ENCODE results near the gene KLHL26. TPM values are rescaled to one million over a fixed set of nuclear protein-coding genes. Genes with fewer than 3 reads are reported as not detected.

The KLHL26 gene
- total RNA-seq, 2 experiments from 2014 or later: 15.8 to 16.1 TPM

DNA sequence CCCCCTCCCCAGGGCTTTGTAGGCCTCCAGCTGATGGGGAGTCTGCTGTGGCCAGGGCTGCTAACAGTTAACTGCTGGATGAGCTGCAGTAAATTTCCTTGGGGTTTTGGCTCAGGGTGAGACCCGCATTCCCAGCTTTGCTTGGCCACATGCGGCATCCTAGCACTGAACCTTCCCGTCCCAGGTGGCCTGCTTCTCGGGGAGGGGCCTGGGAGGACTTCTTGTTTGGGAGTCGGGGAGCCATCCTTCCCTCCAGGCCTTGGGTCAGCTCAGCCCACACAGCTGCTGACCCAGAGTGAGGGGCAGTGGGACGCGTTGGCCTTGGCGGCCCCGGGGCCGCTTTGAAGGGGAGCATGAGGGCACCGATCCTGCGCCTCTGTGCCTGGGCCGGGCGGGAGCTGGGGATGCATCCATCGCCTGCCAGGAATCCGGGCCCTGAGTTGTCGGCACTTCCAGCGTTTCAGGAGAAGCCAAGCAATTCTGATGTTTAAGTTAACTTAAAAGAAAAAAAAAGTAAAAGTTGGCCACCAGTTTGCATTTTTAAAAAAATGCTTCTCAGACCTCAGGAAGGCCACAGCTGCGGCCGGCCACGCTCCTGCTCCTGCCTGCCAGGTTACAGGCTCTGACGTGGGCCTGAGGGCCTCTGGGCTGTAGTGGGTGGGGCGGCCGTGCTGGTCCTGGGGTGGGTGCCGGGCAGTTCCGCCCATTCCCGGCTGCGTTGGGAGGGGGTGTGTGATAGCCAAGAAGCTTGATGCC, 74.3 kb downstream of the KLHL26 start:
- Mint-ChIP-seq H3K4me1 (peaks cover 25% of the 10 kb centered on the region), H3K36me3 (no peaks in the 10 kb centered on the region), H3K27ac (no peak overlapping the region), H3K27me3 (no peaks in the 10 kb centered on the region), H3K4me3 (no peak overlapping the region), H3K9me3 (no peaks in the 10 kb centered on the region)
- DNase-seq: no peak

DNA sequence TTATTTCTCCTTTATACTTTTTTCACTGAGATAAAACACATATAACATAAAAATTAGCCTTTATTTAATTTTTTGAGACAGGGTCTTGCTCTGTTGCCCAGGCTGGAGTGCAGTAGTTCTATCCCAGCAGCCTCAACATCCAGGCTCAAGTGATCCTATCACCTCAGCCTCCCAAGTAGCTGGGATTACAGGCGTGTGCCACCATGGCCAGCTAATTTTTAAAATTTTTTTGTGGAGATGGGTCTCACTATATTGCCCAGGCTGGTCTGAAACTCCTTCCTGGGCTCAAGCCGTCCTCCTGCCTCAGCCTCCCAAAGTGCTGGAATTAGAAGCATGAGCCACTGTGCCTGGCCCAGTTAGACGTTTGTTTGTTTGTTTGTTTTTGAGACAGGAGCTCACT, 75.1 kb downstream of the KLHL26 start:
- no peak for DNase-seq
- Mint-ChIP-seq H3K27ac (no peak overlapping the region), H3K4me1 (peaks cover 26% of the 10 kb centered on the region), H3K4me3 (no peak overlapping the region), H3K36me3 (no peaks in the 10 kb centered on the region), H3K27me3 (no peaks in the 10 kb centered on the region), H3K9me3 (no peaks in the 10 kb centered on the region)

GRCh38 chr19:18712981-18713380, 76.2 kb downstream of the KLHL26 start:
- DNase-seq: no peak
- H3K36me3 Mint-ChIP-seq: no peaks in the 10 kb centered on the region
- peaks cover 27% of the 10 kb centered on the region for H3K4me1 Mint-ChIP-seq
- H3K27ac Mint-ChIP-seq: no peak overlapping the region
- no peak overlapping the region for H3K4me3 Mint-ChIP-seq
- H3K9me3 Mint-ChIP-seq: no peaks in the 10 kb centered on the region
- H3K27me3 Mint-ChIP-seq: no peaks in the 10 kb centered on the region

DNA sequence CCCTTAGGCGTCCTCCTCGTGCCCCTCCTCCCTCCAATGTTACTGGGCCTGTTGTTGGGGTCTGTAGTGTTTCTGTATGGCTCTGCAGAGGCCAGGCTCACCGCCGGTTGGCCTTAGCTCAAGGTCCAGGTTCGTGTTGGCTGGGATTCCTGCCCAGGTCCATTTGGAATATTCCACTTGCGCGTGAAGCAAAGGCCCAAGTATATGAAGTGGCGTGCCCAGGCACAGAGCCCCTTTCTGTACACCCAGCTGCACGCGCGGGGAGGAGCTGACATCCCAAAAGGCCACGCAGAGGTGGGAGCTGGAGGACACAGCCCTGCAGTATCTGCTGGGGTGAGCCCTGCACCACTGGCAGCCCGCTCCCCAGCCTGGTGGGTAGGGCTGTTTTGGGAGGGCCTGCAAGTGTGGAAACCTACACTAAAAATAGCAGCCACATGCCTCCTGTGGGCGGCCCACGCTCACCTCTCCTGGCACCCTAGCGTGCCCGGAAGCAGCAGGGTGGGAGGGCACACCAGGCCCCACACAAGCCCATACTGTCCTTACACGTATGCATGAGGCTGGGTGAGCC, 76.8 kb downstream of the KLHL26 start:
- no peaks in the 10 kb centered on the region for H3K36me3 Mint-ChIP-seq
- peaks cover 25% of the 10 kb centered on the region for H3K4me1 Mint-ChIP-seq
- DNase-seq: no peak
- no peaks in the 10 kb centered on the region for H3K9me3 Mint-ChIP-seq
- H3K27ac Mint-ChIP-seq: no peak overlapping the region
- no peak overlapping the region for H3K4me3 Mint-ChIP-seq
- H3K27me3 Mint-ChIP-seq: no peaks in the 10 kb centered on the region

GRCh38 chr19:18715416-18715815, 78.6 kb downstream of the KLHL26 start:
- no peaks in the 10 kb centered on the region for H3K36me3 Mint-ChIP-seq
- no peaks in the 10 kb centered on the region for H3K9me3 Mint-ChIP-seq
- DNase-seq: no peak
- no peak overlapping the region for H3K27ac Mint-ChIP-seq
- no peak overlapping the region for H3K4me3 Mint-ChIP-seq
- peaks cover 20% of the 10 kb centered on the region for H3K4me1 Mint-ChIP-seq
- no peaks in the 10 kb centered on the region for H3K27me3 Mint-ChIP-seq

DNA sequence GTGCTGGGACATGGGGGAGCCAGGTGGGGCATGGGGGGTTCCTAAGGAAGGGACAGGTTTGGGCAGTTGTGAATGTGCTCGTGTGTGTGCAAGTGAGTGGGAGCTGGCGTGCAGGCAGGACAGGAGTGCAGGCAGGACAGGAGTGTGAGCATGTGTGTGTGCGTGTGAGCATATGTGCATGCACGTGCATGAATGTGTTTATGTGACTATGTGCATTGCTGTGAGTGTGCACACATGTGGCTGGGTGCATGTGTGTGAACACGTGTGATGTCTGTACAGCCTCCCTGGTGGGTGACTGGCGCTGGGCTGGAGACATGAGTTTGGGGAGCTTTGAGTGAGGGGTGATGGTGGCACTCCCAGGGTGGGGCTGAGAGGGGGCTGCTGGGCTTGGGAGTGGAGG, 80.0 kb downstream of the KLHL26 start:
- DNase-seq: no peak
- Mint-ChIP-seq H3K4me1 (peaks cover 20% of the 10 kb centered on the region), H3K4me3 (no peak overlapping the region), H3K27me3 (no peaks in the 10 kb centered on the region), H3K36me3 (no peaks in the 10 kb centered on the region), H3K9me3 (no peaks in the 10 kb centered on the region), H3K27ac (no peak overlapping the region)

- Mint-ChIP-seq H3K4me1 (peaks cover 21% of the 10 kb centered on the region), H3K27me3 (no peaks in the 10 kb centered on the region), H3K36me3 (no peaks in the 10 kb centered on the region), H3K4me3 (no peak overlapping the region), H3K27ac (no peak overlapping the region), H3K9me3 (no peaks in the 10 kb centered on the region)
- no peak for DNase-seq
These were observed 80.8 kb downstream of the KLHL26 start for GRCh38 chr19:18717601-18718000.

DNA sequence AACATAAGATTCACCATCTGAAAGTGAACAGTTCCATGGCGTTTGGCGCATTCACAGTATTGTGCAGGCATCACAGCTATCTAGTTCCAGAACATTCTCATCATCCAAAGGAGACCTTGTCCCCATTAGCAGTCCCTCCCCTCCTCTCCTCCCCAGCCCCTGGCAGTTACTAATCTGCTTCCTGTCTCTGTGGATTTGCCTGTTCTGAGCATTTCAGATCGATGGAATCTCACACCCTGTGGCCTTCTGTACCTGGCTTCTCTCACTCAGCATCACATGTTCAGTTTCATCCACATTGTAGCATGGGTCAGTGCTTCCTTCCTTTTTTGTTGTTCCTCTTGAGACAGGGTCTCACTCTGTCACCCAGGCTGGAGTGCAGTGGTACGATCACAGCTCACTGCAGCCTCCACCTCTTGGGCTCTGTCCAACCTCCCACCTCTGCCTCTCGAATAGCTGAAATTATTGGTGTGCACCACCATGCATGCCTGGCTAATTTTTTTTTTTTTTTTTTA, 81.2 kb downstream of the KLHL26 start:
- peaks cover 23% of the 10 kb centered on the region for H3K4me1 Mint-ChIP-seq
- no peak for DNase-seq
- H3K27ac Mint-ChIP-seq: no peak overlapping the region
- no peaks in the 10 kb centered on the region for H3K27me3 Mint-ChIP-seq
- no peak overlapping the region for H3K4me3 Mint-ChIP-seq
- no peaks in the 10 kb centered on the region for H3K36me3 Mint-ChIP-seq
- no peaks in the 10 kb centered on the region for H3K9me3 Mint-ChIP-seq

DNA sequence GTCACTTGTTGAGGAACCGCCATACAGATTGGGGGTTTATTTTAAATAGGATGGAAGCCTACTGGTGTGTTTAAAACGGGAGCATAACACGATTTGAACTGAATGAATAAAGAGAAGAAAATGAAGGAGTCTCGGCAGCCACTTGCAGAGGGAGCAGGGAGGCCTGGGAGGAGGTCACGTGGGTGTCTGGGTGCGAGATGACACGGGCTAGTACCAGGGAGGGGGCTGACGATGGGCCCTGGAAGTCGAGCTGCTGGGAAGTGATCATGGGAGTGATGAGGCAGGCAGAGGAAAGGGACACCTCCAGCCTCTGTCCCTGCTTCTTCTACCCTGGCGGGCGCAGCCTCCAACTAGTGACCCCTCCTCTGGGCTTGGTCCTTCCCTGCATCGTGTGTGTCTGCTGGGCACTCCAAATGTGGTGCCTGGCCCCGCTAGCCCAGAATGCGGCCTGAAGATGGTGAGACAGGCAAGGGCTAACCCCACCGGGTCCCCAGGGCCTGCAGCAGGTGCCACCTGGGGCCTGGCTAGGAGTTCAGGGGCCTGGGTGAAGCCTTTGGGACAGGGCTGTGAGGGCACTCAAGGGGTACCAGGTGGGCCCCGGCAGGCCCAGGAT, 82.1 kb downstream of the KLHL26 start:
- no peak for DNase-seq
- H3K27me3 Mint-ChIP-seq: no peaks in the 10 kb centered on the region

DNA sequence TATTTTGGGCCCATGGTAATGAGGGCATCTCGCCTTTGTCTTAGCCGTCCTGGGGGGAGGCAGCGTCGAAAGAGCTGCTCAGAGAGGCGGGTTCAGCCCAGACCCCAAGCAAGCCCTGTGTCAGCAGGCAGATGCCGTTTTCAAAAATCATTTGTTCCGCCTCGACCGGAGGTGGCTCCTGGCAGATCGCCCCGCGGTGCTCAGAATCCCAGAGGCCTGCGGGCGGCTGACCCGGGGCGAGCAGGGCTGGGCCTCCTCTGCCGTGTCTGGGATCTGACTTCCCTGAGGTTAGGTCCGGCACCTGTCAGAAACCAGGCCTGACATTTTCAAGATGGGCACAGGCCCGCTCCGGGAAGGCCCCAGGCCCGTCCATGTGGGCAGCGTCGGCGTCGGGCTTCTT, 82.7 kb downstream of the KLHL26 start:
- H3K4me3 Mint-ChIP-seq: no peak overlapping the region

More for the DNA sequence above, 82.1 kb downstream of the KLHL26 start:
- no peaks in the 10 kb centered on the region for H3K9me3 Mint-ChIP-seq
- H3K4me3 Mint-ChIP-seq: no peak overlapping the region
- H3K4me1 Mint-ChIP-seq: peaks cover 24% of the 10 kb centered on the region
- H3K27ac Mint-ChIP-seq: no peak overlapping the region
- no peaks in the 10 kb centered on the region for H3K36me3 Mint-ChIP-seq

More for the DNA sequence above, 82.7 kb downstream of the KLHL26 start:
- H3K36me3 Mint-ChIP-seq: no peaks in the 10 kb centered on the region
- no peaks in the 10 kb centered on the region for H3K27me3 Mint-ChIP-seq
- no peaks in the 10 kb centered on the region for H3K9me3 Mint-ChIP-seq
- DNase-seq: no peak
- H3K27ac Mint-ChIP-seq: no peak overlapping the region
- peaks cover 29% of the 10 kb centered on the region for H3K4me1 Mint-ChIP-seq

Other genes with a start within 250 kb of the KLHL26 start
- not detected for gene LRRC25, start 239.4 kb upstream of the KLHL26 start, total RNA-seq
- 100 to 1,000 TPM in 1 of 2 experiments, 10 to 100 TPM in 1; 96.1 to 101 TPM for gene SSBP4, start 217.6 kb upstream of the KLHL26 start, total RNA-seq
- 10 to 100 TPM; 29.6 to 32.7 TPM for gene ISYNA1, start 198.9 kb upstream of the KLHL26 start, total RNA-seq
- gene ELL, start 115.0 kb upstream of the KLHL26 start, total RNA-seq: 10 to 100 TPM; 20.0 to 21.0 TPM
- gene FKBP8, start 93.5 kb upstream of the KLHL26 start, total RNA-seq: 100 to 1,000 TPM; 168 to 170 TPM
- 100 to 1,000 TPM; 116 to 124 TPM for gene KXD1, start 79.2 kb upstream of the KLHL26 start, total RNA-seq
- gene UBA52, start 65.2 kb upstream of the KLHL26 start, total RNA-seq: 1,000 to 10,000 TPM; 1,816 to 1,826 TPM
- gene REX1BD, start 48.2 kb upstream of the KLHL26 start, total RNA-seq: 10 to 100 TPM; 71.6 to 74.7 TPM
- gene CRLF1, start 30.2 kb upstream of the KLHL26 start, total RNA-seq: not detected
- gene TMEM59L, start 24.2 kb upstream of the KLHL26 start, total RNA-seq: not detected
- gene CRTC1, start 46.7 kb downstream of the KLHL26 start, total RNA-seq: 1 to 10 TPM; 5.1 TPM
- not detected for gene COMP, start 154.3 kb downstream of the KLHL26 start, total RNA-seq
- gene UPF1, start 194.9 kb downstream of the KLHL26 start, total RNA-seq: 10 to 100 TPM; 78.9 to 84.6 TPM

Measured in activated naive CD8-positive, alpha-beta T cell treated with anti-CD3 and anti-CD28 coated beads for 36 hours (primary cell).